ENCODE results near the gene CYTIP.
A peak's percentile ranks its signal among the peaks of the same experiment; 100 is the strongest.

Gene CYTIP

GRCh38 chr2:157443795-157444640 lies at the start of gene CYTIP:
TSS of gene CYTIP (minus strand) at chr2:157444089. CDS start at chr2:157444020, 69 bp downstream.
- no peak for DNase-seq (ENCODE audit: low spot score)

- peak; percentile 55 for DNase-seq (ENCODE audit: low spot score)
These were observed 48.4 kb upstream of the CYTIP start for GRCh38 chr2:157492189-157492773.

GRCh38 chr2:157489983-157490382 lies 46.1 kb upstream of the CYTIP start:
- DNase-seq (ENCODE audit: low spot score) = no peak

GRCh38 chr2:157488877-157489276 lies 45.0 kb upstream of the CYTIP start:
- DNase-seq (ENCODE audit: low spot score) = no peak

GRCh38 chr2:157487747-157488146 lies 43.9 kb upstream of the CYTIP start:
- DNase-seq (ENCODE audit: low spot score) = no peak

GRCh38 chr2:157487271-157487610 lies 43.4 kb upstream of the CYTIP start:
- no peak for DNase-seq (ENCODE audit: low spot score)

DNA sequence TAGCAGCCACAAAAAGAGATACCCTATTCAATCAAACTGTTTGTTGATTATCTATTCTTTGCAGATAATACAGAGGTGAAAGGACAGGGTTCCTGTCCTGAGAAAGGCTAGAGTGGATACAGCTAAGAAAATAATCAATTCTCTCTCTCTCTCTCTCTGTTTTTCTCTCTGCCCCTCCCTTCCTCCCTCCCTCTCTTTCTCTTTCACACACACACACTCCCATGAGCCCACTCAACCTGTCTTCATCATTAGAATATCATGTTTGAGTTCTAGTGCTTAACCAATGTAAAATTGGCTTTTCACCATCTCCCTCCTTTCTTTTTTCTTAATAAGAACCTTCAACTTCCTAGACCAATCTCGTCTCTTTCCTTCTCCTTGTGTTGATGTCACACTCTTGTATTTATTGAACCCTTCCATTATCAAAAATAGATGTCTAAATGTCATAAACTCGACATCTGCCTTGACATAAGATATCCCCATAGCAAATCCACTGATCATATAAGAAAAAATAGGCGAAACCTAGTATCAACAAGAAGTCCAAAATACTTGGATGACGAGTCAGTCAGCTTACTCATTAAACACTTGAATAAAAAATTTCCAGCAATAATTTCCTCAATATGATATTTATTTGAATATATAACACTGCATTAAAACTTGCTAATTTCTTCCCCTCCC lies 42.8 kb upstream of the CYTIP start:
- DNase-seq (ENCODE audit: low spot score) = no peak

GRCh38 chr2:157480182-157480961 lies 36.5 kb upstream of the CYTIP start:
- no peak for DNase-seq (ENCODE audit: low spot score)

GRCh38 chr2:157479081-157480027 lies 35.5 kb upstream of the CYTIP start:
- no peak for DNase-seq (ENCODE audit: low spot score)

DNA sequence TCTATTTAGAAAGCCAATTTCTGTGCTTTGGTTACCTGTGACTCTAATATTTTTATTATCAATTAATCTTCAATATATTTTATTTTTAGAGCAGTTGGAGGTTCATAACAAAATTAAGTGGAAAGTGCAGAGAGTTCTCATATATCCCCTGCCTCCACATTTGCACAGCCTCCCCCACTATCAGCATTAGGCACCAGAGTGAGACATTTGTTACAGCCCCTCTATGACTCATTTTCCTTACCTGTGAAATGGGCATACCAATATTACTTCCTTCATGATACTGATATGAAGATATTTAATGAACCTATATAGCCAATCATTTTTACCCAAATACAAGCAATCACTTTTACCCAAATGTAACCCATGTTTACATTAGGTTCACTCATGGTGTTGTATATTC lies 34.0 kb upstream of the CYTIP start:
- no peak for DNase-seq (ENCODE audit: low spot score)

GRCh38 chr2:157476953-157477709 lies 33.2 kb upstream of the CYTIP start:
- no peak for DNase-seq (ENCODE audit: low spot score)

DNA sequence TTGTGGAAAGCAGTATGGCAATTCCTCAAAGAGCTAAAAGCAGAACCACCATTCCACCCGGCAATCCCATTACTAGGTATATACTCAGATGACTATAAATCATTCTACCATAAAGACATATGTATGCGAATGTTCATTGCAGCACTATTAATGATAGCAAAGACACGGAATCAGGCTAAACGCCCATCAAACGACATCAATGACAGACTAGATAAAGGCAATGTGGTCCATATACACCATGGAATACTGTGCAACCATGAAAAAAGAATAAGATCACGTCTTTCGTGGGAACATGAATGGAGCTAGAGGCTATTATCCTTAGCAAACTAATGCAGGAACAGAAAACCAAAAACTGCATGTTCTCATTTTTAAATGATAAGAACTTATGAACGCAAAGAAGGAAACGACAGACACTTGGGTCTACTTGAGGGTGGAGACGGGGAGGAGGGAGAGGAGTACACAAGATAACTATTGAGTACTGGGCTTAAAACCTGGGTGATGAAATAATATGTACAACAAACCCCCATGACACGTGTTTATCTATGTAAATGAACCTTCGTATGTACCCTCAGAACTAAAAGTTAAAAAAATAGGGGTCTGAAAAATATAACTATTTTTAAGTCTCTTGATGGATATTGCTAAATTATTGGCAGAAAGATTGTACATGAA lies 32.0 kb upstream of the CYTIP start:
- DNase-seq (ENCODE audit: low spot score) = no peak

- no peak for DNase-seq (ENCODE audit: low spot score)
These were observed 29.7 kb upstream of the CYTIP start for GRCh38 chr2:157473581-157473980.

DNA sequence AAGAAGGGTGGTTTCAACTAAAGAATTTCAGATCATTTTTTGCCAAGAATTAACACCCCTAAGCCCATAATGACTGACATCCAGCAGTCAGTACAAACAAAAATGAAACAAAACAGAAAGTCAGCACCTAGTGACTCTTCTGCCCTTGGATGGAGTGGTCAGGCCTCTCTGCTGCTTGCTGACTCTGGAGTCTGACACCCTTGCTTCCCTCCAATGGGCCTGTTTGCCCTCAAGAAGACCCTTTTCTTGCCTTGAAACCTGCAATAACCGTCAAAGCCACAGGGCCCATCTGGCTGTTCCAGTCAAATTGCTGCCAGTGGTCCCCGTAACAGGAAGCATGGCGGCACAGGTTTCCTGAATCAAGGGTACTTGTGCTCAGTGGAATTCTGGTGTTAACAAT lies 27.2 kb upstream of the CYTIP start:
- DNase-seq (ENCODE audit: low spot score) = no peak

- no peak for DNase-seq (ENCODE audit: low spot score)
These were observed 26.4 kb upstream of the CYTIP start for GRCh38 chr2:157470321-157470720.

DNA sequence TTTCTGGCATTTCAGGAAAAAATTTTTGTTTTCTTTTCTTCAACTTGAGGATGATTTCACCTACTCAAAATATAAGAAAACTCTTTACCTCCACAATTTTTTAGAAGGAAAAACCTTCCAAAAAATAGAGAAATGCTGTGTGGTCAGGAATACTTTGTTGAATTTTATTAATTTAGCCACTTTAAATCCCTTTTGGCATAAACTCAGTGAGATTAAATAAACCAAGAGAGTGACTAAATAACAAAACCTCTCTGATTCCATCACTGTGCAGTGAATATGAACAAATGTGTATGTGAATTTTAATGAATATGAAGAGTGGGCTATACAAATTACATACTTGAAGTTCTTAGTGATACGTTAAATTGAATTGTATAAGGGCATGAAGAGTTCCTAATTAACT lies 25.8 kb upstream of the CYTIP start:
- no peak for DNase-seq (ENCODE audit: low spot score)

DNA sequence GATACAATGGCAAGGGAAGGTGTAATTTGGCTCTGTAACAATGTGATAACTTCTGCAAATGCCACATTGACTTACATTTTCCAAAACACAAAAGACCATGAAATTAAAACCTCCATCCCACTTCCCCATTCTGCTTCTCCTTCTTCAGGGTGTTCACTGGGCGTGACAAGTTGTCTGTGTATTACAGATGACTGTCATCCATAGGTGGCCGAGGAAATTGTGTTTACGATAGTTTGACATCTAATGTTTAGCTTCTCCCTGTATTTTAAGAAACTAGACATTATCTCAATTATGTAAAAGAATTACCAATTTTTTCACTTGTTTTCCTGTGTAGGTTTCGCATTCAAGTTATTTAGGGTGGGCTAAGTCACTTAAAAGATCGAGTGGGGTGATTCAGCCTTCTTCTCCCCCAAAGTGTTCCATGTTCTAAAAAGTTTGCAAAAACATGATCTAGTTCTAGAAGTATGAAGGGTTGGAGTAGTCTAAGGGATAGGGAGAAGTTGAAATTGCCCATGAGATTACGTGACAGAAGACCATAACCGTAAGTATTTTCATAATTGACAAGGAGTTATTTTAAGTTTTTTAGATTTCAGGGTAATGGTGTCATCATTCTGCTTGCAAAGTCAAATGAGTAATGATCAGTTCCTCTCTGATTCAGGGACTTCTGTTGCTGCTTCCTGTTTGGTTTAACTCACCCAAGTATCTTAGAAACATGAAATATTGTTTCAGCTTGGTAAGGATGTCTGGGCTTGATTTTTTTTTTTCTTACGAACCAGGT lies 25.2 kb upstream of the CYTIP start:
- DNase-seq (ENCODE audit: low spot score) = peak; percentile 79

DNA sequence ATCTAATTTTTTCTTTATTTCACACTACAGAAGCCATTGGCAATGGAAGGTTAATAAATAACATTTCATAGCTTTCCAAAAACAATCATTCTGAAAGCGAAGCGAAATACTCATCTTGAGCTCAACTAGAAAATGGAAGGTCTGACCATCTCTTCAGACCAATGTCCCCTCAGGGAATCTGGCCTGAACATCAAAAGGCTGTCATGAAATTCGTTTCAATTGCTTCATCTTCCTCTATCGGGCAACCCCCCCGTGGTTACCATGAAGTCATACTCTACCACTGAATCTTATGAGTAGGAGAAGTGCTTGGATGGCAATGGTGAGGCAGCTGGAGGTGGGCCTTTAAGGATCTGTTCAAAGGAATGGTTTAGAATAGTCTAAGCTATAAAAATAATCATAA lies 22.9 kb upstream of the CYTIP start:
- no peak for DNase-seq (ENCODE audit: low spot score)

DNA sequence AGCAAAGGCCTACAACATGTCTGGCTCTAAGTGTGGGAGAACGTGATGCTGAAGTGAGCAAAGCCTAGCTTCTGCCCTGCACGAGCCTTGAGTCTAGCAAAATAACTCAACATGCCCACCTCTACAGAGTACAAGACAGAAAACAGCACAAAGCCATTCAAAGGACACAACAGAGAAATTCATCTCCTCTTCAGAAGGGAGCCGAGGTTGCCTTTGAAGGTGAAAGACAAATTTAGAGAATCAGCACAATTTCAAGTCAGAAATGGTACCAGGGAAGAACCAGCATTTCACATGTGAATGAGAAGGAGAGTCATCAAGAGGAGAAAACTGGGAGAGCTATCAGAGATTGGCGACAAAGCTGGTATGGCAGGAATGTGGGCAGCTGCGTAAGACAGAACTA lies 21.7 kb upstream of the CYTIP start:
- no peak for DNase-seq (ENCODE audit: low spot score)

All from kidney capillary endothelial cell (primary cell).